Activated naive CD8-positive, alpha-beta T cell treated with anti-CD3 and anti-CD28 coated beads for 36 hours (primary cell): ENCODE results near the gene RAD9A. TPM values are rescaled to one million over a fixed set of nuclear protein-coding genes. Genes with fewer than 3 reads are reported as not detected.

Source experiments
- DNase-seq: peaks from one replicate; pipeline ENCODE4 v3.0.0; 2021
- H3K27ac Mint-ChIP-seq: one replicate; pipeline ENCODE4 v1.8.0; 2022; ENCODE audit warnings: mild to moderate bottlenecking, moderate library complexity, mixed read lengths
- H3K27me3 Mint-ChIP-seq: one replicate; pipeline ENCODE4 v1.8.0; 2022; ENCODE audit warnings: mild to moderate bottlenecking, mixed read lengths
- H3K36me3 Mint-ChIP-seq: one replicate; pipeline ENCODE4 v1.8.0; 2021; ENCODE audit warnings: mild to moderate bottlenecking, mixed read lengths
- H3K4me1 Mint-ChIP-seq: one replicate; pipeline ENCODE4 v1.8.0; 2021; ENCODE audit warnings: mixed read lengths
- H3K4me3 Mint-ChIP-seq: one replicate; pipeline ENCODE4 v1.8.0; 2022; ENCODE audit warnings: mild to moderate bottlenecking, moderate library complexity, mixed read lengths
- H3K9me3 Mint-ChIP-seq: one replicate; pipeline ENCODE4 v1.8.0; 2022; ENCODE audit warnings: mixed read lengths
- total RNA-seq, 2 experiments: library from RNA; stranded (reverse); gene quantifications; one replicate each; pipeline ENCODE4 v1.2.3, GENCODE V29; 2021

The RAD9A gene
- total RNA-seq, result 10 to 100 TPM; 31.2 to 33.7 TPM

GRCh38 chr11:67391304-67392182 lies at the start of gene RAD9A:
RAD9A (plus strand) TSS chr11:67391986; CDS start chr11:67392045, 59 bp downstream.
- no peaks in the 10 kb centered on the region for H3K27me3 Mint-ChIP-seq
- peak within 1 kb of the TSS; percentile 92 for H3K4me3 Mint-ChIP-seq
- H3K27ac Mint-ChIP-seq, result peak within 1 kb of the TSS; percentile 75

GRCh38 chr11:67344264-67344663 lies 47.5 kb upstream of the RAD9A start:
- Mint-ChIP-seq H3K27me3 (no peaks in the 10 kb centered on the region), H3K4me3 (peak overlapping the region; percentile 38), H3K9me3 (no peaks in the 10 kb centered on the region), H3K4me1 (peaks cover 32% of the 10 kb centered on the region), H3K36me3 (no peaks in the 10 kb centered on the region), H3K27ac (peak overlapping the region; percentile 85)
- peak; percentile 17 for DNase-seq

More at GRCh38 chr11:67391304-67392182, at the start of gene RAD9A:
- Mint-ChIP-seq H3K9me3 (no peaks in the 10 kb centered on the region), H3K4me1 (peaks cover 26% of the 10 kb centered on the region), H3K36me3 (peaks cover 7% of the 10 kb centered on the region)
- peak; percentile 94 for DNase-seq

GRCh38 chr11:67345247-67345919 lies 46.4 kb upstream of the RAD9A start:
- Mint-ChIP-seq H3K9me3 (no peaks in the 10 kb centered on the region), H3K27me3 (no peaks in the 10 kb centered on the region), H3K4me1 (peaks cover 37% of the 10 kb centered on the region), H3K4me3 (peak overlapping the region; percentile 14), H3K27ac (peak overlapping the region; percentile 85), H3K36me3 (no peaks in the 10 kb centered on the region)
- DNase-seq, result no peak

GRCh38 chr11:67345920-67346819 lies 45.6 kb upstream of the RAD9A start:
- peaks cover 41% of the 10 kb centered on the region for H3K4me1 Mint-ChIP-seq
- H3K4me3 Mint-ChIP-seq, result no peak overlapping the region
- H3K36me3 Mint-ChIP-seq, result no peaks in the 10 kb centered on the region
- peak overlapping the region; percentile 85 for H3K27ac Mint-ChIP-seq
- no peak for DNase-seq
- no peaks in the 10 kb centered on the region for H3K9me3 Mint-ChIP-seq
- no peaks in the 10 kb centered on the region for H3K27me3 Mint-ChIP-seq

GRCh38 chr11:67347964-67348749 lies 43.6 kb upstream of the RAD9A start:
- Mint-ChIP-seq H3K27me3 (no peaks in the 10 kb centered on the region), H3K27ac (no peak overlapping the region), H3K36me3 (no peaks in the 10 kb centered on the region), H3K4me3 (no peak overlapping the region), H3K9me3 (no peaks in the 10 kb centered on the region), H3K4me1 (peaks cover 49% of the 10 kb centered on the region)
- DNase-seq, result no peak

- Mint-ChIP-seq H3K4me3 (no peak overlapping the region), H3K27ac (no peak overlapping the region), H3K9me3 (no peaks in the 10 kb centered on the region), H3K4me1 (peaks cover 52% of the 10 kb centered on the region), H3K27me3 (no peaks in the 10 kb centered on the region), H3K36me3 (no peaks in the 10 kb centered on the region)
- DNase-seq, result no peak
Measured at GRCh38 chr11:67349036-67349435, 42.8 kb upstream of the RAD9A start.

GRCh38 chr11:67349457-67349856 lies 42.3 kb upstream of the RAD9A start:
- no peaks in the 10 kb centered on the region for H3K27me3 Mint-ChIP-seq
- no peaks in the 10 kb centered on the region for H3K36me3 Mint-ChIP-seq
- no peak for DNase-seq
- H3K27ac Mint-ChIP-seq, result peak overlapping the region; percentile 12
- peaks cover 53% of the 10 kb centered on the region for H3K4me1 Mint-ChIP-seq
- H3K9me3 Mint-ChIP-seq, result no peaks in the 10 kb centered on the region
- no peak overlapping the region for H3K4me3 Mint-ChIP-seq

GRCh38 chr11:67349928-67350465 lies 41.8 kb upstream of the RAD9A start:
- no peak for DNase-seq
- Mint-ChIP-seq H3K4me3 (no peak overlapping the region), H3K36me3 (no peaks in the 10 kb centered on the region), H3K9me3 (no peaks in the 10 kb centered on the region), H3K27me3 (no peaks in the 10 kb centered on the region), H3K27ac (peak overlapping the region; percentile 12), H3K4me1 (peaks cover 54% of the 10 kb centered on the region)

- peak; percentile 65 for DNase-seq
- peak overlapping the region; percentile 22 for H3K4me3 Mint-ChIP-seq
- no peaks in the 10 kb centered on the region for H3K27me3 Mint-ChIP-seq
- no peaks in the 10 kb centered on the region for H3K9me3 Mint-ChIP-seq
- H3K36me3 Mint-ChIP-seq, result no peaks in the 10 kb centered on the region
- peak overlapping the region; percentile 57 for H3K27ac Mint-ChIP-seq
- H3K4me1 Mint-ChIP-seq, result peaks cover 41% of the 10 kb centered on the region
Measured at GRCh38 chr11:67351275-67352005, 40.3 kb upstream of the RAD9A start.

- H3K4me1 Mint-ChIP-seq, result peaks cover 44% of the 10 kb centered on the region
Measured at GRCh38 chr11:67352546-67353316, 39.1 kb upstream of the RAD9A start.

GRCh38 chr11:67353317-67354074 lies 38.3 kb upstream of the RAD9A start, which contains the start of gene POLD4:
POLD4 (minus strand) TSS chr11:67353546; CDS start chr11:67353399, 147 bp downstream.
- H3K27me3 Mint-ChIP-seq, result no peaks in the 10 kb centered on the region
- peak within 1 kb of the TSS; percentile 98 for H3K4me3 Mint-ChIP-seq
- H3K9me3 Mint-ChIP-seq, result no peaks in the 10 kb centered on the region
- H3K4me1 Mint-ChIP-seq, result peaks cover 40% of the 10 kb centered on the region
- DNase-seq, result peak; percentile 96
- H3K36me3 Mint-ChIP-seq, result no peaks in the 10 kb centered on the region
- H3K27ac Mint-ChIP-seq, result peak within 1 kb of the TSS; percentile 98

More at GRCh38 chr11:67352546-67353316, 39.1 kb upstream of the RAD9A start:
- Mint-ChIP-seq H3K9me3 (no peaks in the 10 kb centered on the region), H3K36me3 (no peaks in the 10 kb centered on the region), H3K27ac (peak overlapping the region; percentile 98), H3K27me3 (no peaks in the 10 kb centered on the region), H3K4me3 (peak overlapping the region; percentile 98)
- no peak for DNase-seq
